Hepatocyte (in vitro differentiated cells): Measurements from ENCODE around the gene OR5L2.

Experiments used
- CTCF ChIP-seq: fragments of 200-600 bp; sonication (generic); IDR thresholded peaks from 2 replicates; pipeline ENCODE4 v1.5.1; 2016; ENCODE audit warnings: antibody characterized with exemption, mild to moderate bottlenecking; ENCODE audit not compliant: poor library complexity
- EZH2phosphoT487 ChIP-seq: fragments of 200-600 bp; sonication (generic); IDR thresholded peaks from one replicate; pipeline ENCODE4 v1.6.1; 2018; ENCODE audit warnings: antibody characterized with exemption, mild to moderate bottlenecking, low read depth, moderate library complexity; ENCODE audit not compliant: unreplicated experiment, severe bottlenecking

- TF ChIP-seq CTCF (no peak), EZH2phosphoT487 (no peak)
Observed at GRCh38 chr11:55806248-55806647, 20.8 kb upstream of the OR5L2 start.
